Neuronal stem cell (in vitro differentiated cells): ENCODE results near the gene TPSAB1.
"Not testable (repeated sequence)": the region's sequence is repeated elsewhere in the genome, so short reads cannot be mapped to it uniquely, and the experiment has no call there.

Experiments
- DNase-seq: peaks from one replicate; pipeline ENCODE4 v3.0.0-alpha.2; 2013; ENCODE audit warnings: low spot score
- H2AFZ ChIP-seq: one replicate; pipeline ENCODE4 v1.6.1; 2013; ENCODE audit warnings: mild to moderate bottlenecking, low read length, inconsistent platforms
- H2AK5ac ChIP-seq: 2 replicates; pipeline ENCODE4 v1.6.1; 2013; ENCODE audit warnings: low read depth, mild to moderate bottlenecking, inconsistent platforms, low read length, moderate library complexity, mixed read lengths
- H2BK120ac ChIP-seq: 2 replicates; pipeline ENCODE4 v1.6.1; 2013; ENCODE audit warnings: low read depth, mild to moderate bottlenecking, inconsistent platforms, low read length, moderate library complexity, mixed read lengths
- H2BK12ac ChIP-seq: one replicate; pipeline ENCODE4 v1.6.1; 2013; ENCODE audit warnings: low read length, inconsistent platforms
- H2BK15ac ChIP-seq: 2 replicates; pipeline ENCODE4 v1.6.1; 2013; ENCODE audit warnings: mild to moderate bottlenecking, low read length, inconsistent platforms, mixed read lengths
- H2BK5ac ChIP-seq: one replicate; pipeline ENCODE4 v1.6.1; 2013; ENCODE audit warnings: inconsistent platforms, mild to moderate bottlenecking, low read length, moderate library complexity
- H3K14ac ChIP-seq: one replicate; pipeline ENCODE4 v1.6.1; 2013; ENCODE audit warnings: low read length, inconsistent platforms
- H3K18ac ChIP-seq: 2 replicates; pipeline ENCODE4 v1.6.1; 2013; ENCODE audit warnings: low read length, inconsistent platforms
- H3K23ac ChIP-seq: 2 replicates; pipeline ENCODE4 v1.6.1; 2013; ENCODE audit warnings: low read depth, mild to moderate bottlenecking, mixed read lengths, low read length, inconsistent platforms; ENCODE audit not compliant: poor library complexity
- H3K27ac ChIP-seq: replicated peaks from 3 replicates; pipeline ENCODE4 v1.5.1; 2013; ENCODE audit warnings: low read length, inconsistent platforms
- H3K27me3 ChIP-seq, 3 experiments: 2 replicates each; pipeline ENCODE4 v1.6.1; 2013; ENCODE audit warnings: low read length in 3 of 3, mild to moderate bottlenecking in 2 of 3, inconsistent platforms in 1 of 3, low read depth in 1 of 3, mixed read lengths in 1 of 3, moderate library complexity in 1 of 3; ENCODE audit not compliant: control insufficient read depth in 3 of 3, insufficient read depth in 3 of 3
- H3K36me3 ChIP-seq, 2 donors: replicated peaks in 1 of 2; 2 replicates each; pipeline ENCODE4 v1.6.1; 2013; ENCODE audit warnings: low read length in 2 of 2; ENCODE audit not compliant: control insufficient read depth in 2 of 2, insufficient read depth in 2 of 2
- H3K4ac ChIP-seq: 2 replicates; pipeline ENCODE4 v1.6.1; 2013; ENCODE audit warnings: inconsistent platforms, mild to moderate bottlenecking, low read length, moderate library complexity
- H3K4me1 ChIP-seq, 2 donors: 1 replicate in 1 of 2; 2 replicates in 1 of 2; pipeline ENCODE4 v1.6.1; 2013; ENCODE audit warnings: low read length in 2 of 2, low read depth in 1 of 2; ENCODE audit not compliant: control insufficient read depth in 2 of 2, insufficient read depth in 1 of 2
- H3K4me2 ChIP-seq: one replicate; pipeline ENCODE4 v1.6.1; 2013; ENCODE audit warnings: mild to moderate bottlenecking, low read length, inconsistent platforms; ENCODE audit not compliant: insufficient read depth, poor library complexity, severe bottlenecking
- H3K4me3 ChIP-seq, 2 donors: 2 replicates each; pipeline ENCODE4 v1.5.1; 2013; ENCODE audit warnings: low read length in 2 of 2, mild to moderate bottlenecking in 2 of 2, inconsistent platforms in 1 of 2, moderate library complexity in 1 of 2
- H3K79me1 ChIP-seq: one replicate; pipeline ENCODE4 v1.6.1; 2013; ENCODE audit warnings: low read depth, mild to moderate bottlenecking, inconsistent platforms, low read length, moderate library complexity
- H3K9ac ChIP-seq: one replicate; pipeline ENCODE4 v1.6.1; 2013; ENCODE audit warnings: mild to moderate bottlenecking, low read depth, low read length, inconsistent platforms; ENCODE audit not compliant: poor library complexity
- H3K9me3 ChIP-seq, 2 donors: replicated peaks in 1 of 2; 2 replicates each; pipeline versions ENCODE3 to v1.6.1; 2013; ENCODE audit warnings: low read length in 2 of 2, mild to moderate bottlenecking in 2 of 2, inconsistent platforms in 1 of 2, low read depth in 1 of 2, mixed read lengths in 1 of 2, moderate library complexity in 1 of 2; ENCODE audit not compliant: control insufficient read depth in 2 of 2, insufficient read depth in 1 of 2
- H4K8ac ChIP-seq: one replicate; pipeline ENCODE4 v1.6.1; 2013; ENCODE audit warnings: low read depth, mild to moderate bottlenecking, inconsistent platforms, low read length, moderate library complexity
- H4K91ac ChIP-seq: one replicate; pipeline ENCODE4 v1.6.1; 2013; ENCODE audit warnings: low read length, low read depth, mild to moderate bottlenecking, inconsistent platforms; ENCODE audit not compliant: poor library complexity
- WGBS, 2 donors: extraction: QIAGEN DNeasy Blood & Tissue Kit; methylation state at CpG; one replicate each; pipeline ENCODE4 v1.1.7; 2013; ENCODE audit warnings: missing lambda C conversion rate in 2 of 2, mixed read lengths in 1 of 2; ENCODE audit not compliant: insufficient read length in 2 of 2, insufficient replicate concordance in 1 of 2; ENCODE audit errors: extremely low coverage in 2 of 2; 5-methylcytosine and 5-hydroxymethylcytosine counted together

TPSAB1 gene

DNA sequence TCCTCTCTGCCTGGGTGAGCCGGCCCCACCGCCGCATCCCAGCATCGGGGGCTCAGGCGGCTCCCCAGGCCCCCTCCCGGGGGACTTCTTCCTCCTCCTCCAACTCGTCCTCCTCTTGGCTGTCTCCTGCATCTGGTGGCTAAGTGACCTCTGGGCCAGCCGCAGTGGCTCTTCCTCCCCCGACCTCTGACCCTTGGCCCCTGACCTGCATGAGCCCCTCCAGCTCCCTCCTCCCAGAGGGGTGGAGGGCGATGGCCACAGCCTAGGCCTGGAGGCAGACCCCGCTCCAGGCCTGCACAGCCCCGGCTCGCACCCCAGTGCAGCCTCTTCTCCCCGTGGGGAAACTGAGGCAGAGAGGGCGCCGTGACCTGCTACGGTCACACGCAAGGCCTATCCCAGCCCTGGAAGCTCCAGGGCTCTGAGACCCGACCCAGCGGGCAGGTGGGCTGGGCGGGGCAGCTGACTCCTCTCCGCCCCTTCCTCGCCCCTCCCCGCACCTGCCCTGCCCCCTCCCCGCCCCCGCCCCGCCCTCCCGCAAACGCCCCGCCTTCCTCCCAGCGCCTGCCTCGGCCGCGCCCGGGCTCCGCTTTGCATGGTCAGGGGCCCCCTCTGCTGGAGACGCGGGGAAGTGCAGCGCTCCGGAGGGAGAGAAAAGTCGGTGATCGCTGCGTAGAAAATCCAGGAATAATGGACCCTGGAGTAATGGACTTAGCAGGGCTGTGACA is 8.7 kb downstream of the TPSAB1 start:
- H3K27me3 ChIP-seq: peaks cover 0 to 14% (median 0%) of the 10 kb centered on the region in 3 experiments
- DNase-seq, H2BK12ac ChIP-seq, H3K9me3 ChIP-seq, H3K9ac ChIP-seq, H3K4me2 ChIP-seq, H3K79me1 ChIP-seq, H4K91ac ChIP-seq, H2BK15ac ChIP-seq, H3K23ac ChIP-seq, H3K18ac ChIP-seq, H3K14ac ChIP-seq, H3K4ac ChIP-seq, H2BK5ac ChIP-seq, H2AK5ac ChIP-seq, H3K36me3 ChIP-seq, H4K8ac ChIP-seq, H3K27ac ChIP-seq, H3K4me3 ChIP-seq, H2BK120ac ChIP-seq, H2AFZ ChIP-seq, H3K4me1 ChIP-seq: not testable (repeated sequence)
- WGBS, 2 donors: no CpG with 5 or more reads among the region's 43 CpGs

DNA sequence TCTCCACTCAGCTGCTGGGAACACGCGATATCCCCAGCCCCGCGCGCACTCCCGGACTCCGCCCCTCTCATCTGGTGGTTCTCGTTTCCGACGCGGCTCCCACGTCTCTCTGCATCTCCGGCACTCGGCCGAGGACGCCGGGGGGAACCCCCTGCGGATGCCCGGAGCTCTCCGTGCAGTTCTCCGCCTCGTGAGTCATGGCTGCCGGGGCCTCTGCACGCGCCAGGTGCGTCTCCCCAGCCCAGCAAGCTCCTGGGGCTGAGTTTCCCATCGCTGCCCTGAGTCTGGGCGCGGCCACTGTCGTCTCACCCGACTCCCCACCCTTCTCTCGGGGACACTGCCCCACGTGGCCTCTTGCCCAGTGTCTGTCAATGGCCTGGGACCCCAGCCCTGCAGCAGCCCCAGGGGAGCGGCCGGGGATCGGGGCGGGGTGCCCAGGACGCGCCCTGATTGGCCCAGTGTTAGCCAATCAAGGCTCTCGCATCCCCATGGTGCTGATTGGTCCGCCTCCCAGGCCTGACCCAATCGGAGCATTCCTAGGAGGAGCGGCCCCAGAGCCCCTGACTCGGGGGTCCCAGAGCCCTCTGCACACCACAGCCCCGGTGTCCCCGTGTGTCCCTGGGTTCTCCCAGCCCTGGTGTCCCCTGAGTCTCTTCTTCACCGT is 13.3 kb downstream of the TPSAB1 start:
- not testable (repeated sequence) for H3K27ac ChIP-seq, H3K18ac ChIP-seq, H2AFZ ChIP-seq, H4K91ac ChIP-seq, H2AK5ac ChIP-seq, H2BK5ac ChIP-seq, H4K8ac ChIP-seq, H2BK12ac ChIP-seq, H2BK15ac ChIP-seq, H3K9me3 ChIP-seq, H3K4me2 ChIP-seq, H3K4me1 ChIP-seq, H3K23ac ChIP-seq, H3K79me1 ChIP-seq, H3K4ac ChIP-seq, H3K4me3 ChIP-seq, H3K36me3 ChIP-seq, DNase-seq, H3K9ac ChIP-seq, H2BK120ac ChIP-seq, H3K14ac ChIP-seq
- H3K27me3 ChIP-seq: peaks cover 0 to 16% (median 1%) of the 10 kb centered on the region in 3 experiments
- no CpG with 5 or more reads among the region's 47 CpGs for WGBS, 2 donors

DNA sequence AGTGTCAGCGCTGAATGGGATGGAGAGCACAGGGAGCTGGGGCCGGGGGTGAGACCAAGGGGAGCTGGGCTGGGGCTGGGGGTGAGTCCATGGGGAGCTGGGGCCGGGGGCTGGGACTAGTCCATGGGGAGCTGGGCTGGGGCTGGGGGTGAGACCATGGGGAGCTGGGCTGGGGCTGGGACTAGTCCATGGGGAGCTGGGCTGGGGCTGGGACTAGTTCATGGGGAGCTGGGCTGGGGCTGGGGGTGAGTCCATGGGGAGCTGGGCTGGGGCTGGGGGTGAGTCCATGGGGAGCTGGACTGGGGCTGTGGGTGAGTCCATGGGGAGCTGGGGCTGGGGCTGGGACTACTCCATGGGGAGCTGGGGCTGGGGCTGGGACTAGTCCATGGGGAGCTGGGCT is 14.3 kb downstream of the TPSAB1 start:
- H2BK12ac ChIP-seq, H2BK120ac ChIP-seq, H3K18ac ChIP-seq, H3K36me3 ChIP-seq, H2AFZ ChIP-seq, H2BK15ac ChIP-seq, H3K79me1 ChIP-seq, H3K9ac ChIP-seq, H3K14ac ChIP-seq, H3K4ac ChIP-seq, H3K4me2 ChIP-seq, H3K4me3 ChIP-seq, DNase-seq, H3K23ac ChIP-seq, H2AK5ac ChIP-seq, H2BK5ac ChIP-seq, H4K91ac ChIP-seq, H3K4me1 ChIP-seq, H3K9me3 ChIP-seq, H3K27ac ChIP-seq, H4K8ac ChIP-seq: not testable (repeated sequence)
- WGBS, 2 donors: no CpG with 5 or more reads among the region's 3 CpGs
- H3K27me3 ChIP-seq: peaks cover 4 to 26% (median 11%) of the 10 kb centered on the region in 3 experiments

DNA sequence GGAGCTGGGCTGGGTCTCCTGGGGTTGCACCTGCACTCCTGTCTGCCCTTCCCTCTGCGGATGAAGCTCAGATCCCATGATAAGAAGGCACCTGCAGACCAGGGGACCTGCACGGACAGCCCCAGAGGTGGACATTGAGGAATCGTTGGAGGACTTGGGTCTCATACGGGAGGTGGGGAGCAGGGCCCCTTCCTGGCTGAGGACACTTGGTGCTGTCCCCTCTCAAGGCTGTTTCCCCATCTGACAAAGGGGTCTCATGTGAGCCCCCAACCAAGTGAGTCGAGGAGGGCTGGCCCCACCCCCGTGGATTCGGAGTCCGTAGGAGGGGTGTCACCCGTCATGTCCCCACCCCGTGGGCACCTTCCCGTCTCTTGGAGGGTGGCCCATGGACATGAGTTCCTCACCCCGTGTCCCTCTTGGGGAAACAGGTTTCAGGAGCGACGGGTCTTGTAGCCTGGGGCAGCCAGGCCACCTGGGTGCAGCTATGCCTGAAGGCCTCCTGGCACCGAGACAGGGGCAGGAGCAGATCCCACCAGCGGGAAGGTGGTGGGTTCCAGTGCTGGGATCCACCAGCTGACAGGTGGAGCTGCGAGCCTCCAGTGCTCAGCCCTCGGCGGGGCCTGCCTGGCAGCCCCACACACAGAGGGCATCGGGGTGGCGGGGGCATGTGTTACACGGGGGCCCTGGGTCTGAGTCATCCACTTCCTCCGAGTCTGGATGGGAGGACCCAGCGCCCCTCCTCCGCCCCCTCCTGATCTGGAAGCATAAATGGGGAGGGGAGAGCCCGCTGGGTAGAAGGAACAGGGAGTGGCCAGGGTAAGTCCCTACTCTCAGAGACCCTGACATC is 15.0 kb downstream of the TPSAB1 start, which contains the start of gene TPSD1:
TSS of gene TPSD1 (plus strand) at position 794 of the 847 bp plus-strand sequence. CDS start 212 bp downstream, outside the sequence.
- H4K91ac ChIP-seq, H2AFZ ChIP-seq, H3K79me1 ChIP-seq, H2BK5ac ChIP-seq, DNase-seq, H3K27ac ChIP-seq, H3K36me3 ChIP-seq, H3K4ac ChIP-seq, H3K4me3 ChIP-seq, H3K4me1 ChIP-seq, H3K4me2 ChIP-seq, H2BK120ac ChIP-seq, H3K9me3 ChIP-seq: not testable (repeated sequence)
- no CpG with 5 or more reads among the region's 26 CpGs for WGBS, 2 donors
- Histone ChIP-seq H3K18ac (peak within 1 kb of the TSS; percentile 57), H2AK5ac (peak within 1 kb of the TSS; percentile 92), H3K14ac (peak within 1 kb of the TSS; percentile 82), H3K23ac (peak within 1 kb of the TSS; percentile 98), H3K9ac (peak within 1 kb of the TSS; percentile 60), H4K8ac (peak within 1 kb of the TSS; percentile 43), H2BK15ac (peak within 1 kb of the TSS; percentile 85), H3K27me3 (peaks cover 8 to 32% (median 18%) of the 10 kb centered on the region in 3 experiments), H2BK12ac (peak within 1 kb of the TSS; percentile 10)
